Inferior parietal cortex (tissue), 1 donor: Measurements from ENCODE around the gene FAAP20.

Experiments
- DNase-seq: peaks from one replicate; pipeline ENCODE4 v3.0.0-alpha.2; 2016; ENCODE audit errors: extremely low spot score

Gene FAAP20

GRCh38 chr1:2194319-2194897 lies at the start of gene FAAP20:
Gene FAAP20 (minus strand): TSS chr1:2194772. CDS start chr1:2194749, 23 bp downstream.
- peak; percentile 47 for DNase-seq

- no peak for DNase-seq
Measured at GRCh38 chr1:2242814-2243725, 48.5 kb upstream of the FAAP20 start.

- DNase-seq = no peak
Measured at GRCh38 chr1:2241820-2242219, 47.2 kb upstream of the FAAP20 start.

- no peak for DNase-seq
Measured at GRCh38 chr1:2240270-2241156, 45.9 kb upstream of the FAAP20 start.

GRCh38 chr1:2239384-2239985 lies 44.9 kb upstream of the FAAP20 start:
- no peak for DNase-seq

- DNase-seq = no peak
Measured at GRCh38 chr1:2239013-2239370, 44.4 kb upstream of the FAAP20 start.

GRCh38 chr1:2238361-2239012 lies 43.9 kb upstream of the FAAP20 start:
- DNase-seq = no peak

GRCh38 chr1:2237773-2238172 lies 43.2 kb upstream of the FAAP20 start:
- DNase-seq = no peak

- DNase-seq = no peak
Measured at GRCh38 chr1:2236695-2237677, 42.4 kb upstream of the FAAP20 start.

- DNase-seq = no peak
Measured at GRCh38 chr1:2235300-2235998, 40.9 kb upstream of the FAAP20 start.

GRCh38 chr1:2234762-2235113 lies 40.2 kb upstream of the FAAP20 start:
- DNase-seq = no peak

GRCh38 chr1:2233997-2234761 lies 39.6 kb upstream of the FAAP20 start:
- DNase-seq = no peak

- DNase-seq = no peak
Measured at GRCh38 chr1:2233468-2233867, 38.9 kb upstream of the FAAP20 start.

- no peak for DNase-seq
Measured at GRCh38 chr1:2232916-2233438, 38.4 kb upstream of the FAAP20 start.

- DNase-seq = no peak
Measured at GRCh38 chr1:2232255-2232915, 37.8 kb upstream of the FAAP20 start.

GRCh38 chr1:2231532-2232254 lies 37.1 kb upstream of the FAAP20 start:
- no peak for DNase-seq

GRCh38 chr1:2230781-2231531 lies 36.4 kb upstream of the FAAP20 start:
- DNase-seq = peak; percentile 63
